HG02588 (cell line): ENCODE data around the gene GRIN2A.

ENCODE experiments used
- ATAC-seq: cut with Tn5 transposase; IDR thresholded peaks from one replicate; pipeline ENCODE4 v1.9.1; 2021; ENCODE audit warnings: mild to moderate bottlenecking, moderate library complexity; ENCODE audit not compliant: unreplicated experiment

The GRIN2A gene

GRCh38 chr16:9797306-9797705 is 384.9 kb downstream of the GRIN2A start:
- no peak for ATAC-seq

DNA sequence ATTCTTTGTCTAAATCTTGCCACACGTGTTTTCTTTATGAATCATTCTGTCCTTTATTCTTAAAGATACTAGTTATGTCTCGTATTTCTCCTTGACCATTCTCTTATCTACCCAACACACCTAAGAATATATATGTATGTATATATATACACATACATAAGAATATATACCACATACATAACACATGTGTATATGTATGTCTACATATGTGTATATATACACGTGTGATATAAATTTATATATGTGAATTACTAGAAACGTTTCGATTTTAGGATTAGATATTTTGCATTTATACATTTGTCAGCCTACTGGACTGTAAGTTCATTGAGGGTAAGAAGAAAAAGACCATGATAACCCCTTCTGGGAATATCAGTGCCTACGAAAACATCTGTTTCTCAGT is 388.6 kb downstream of the GRIN2A start:
- ATAC-seq: no peak

GRCh38 chr16:9791556-9791955 is 390.7 kb downstream of the GRIN2A start:
- ATAC-seq: no peak

GRCh38 chr16:9790199-9790598 is 392.0 kb downstream of the GRIN2A start:
- ATAC-seq: no peak

- no peak for ATAC-seq
Observed at GRCh38 chr16:9787717-9788116, 394.5 kb downstream of the GRIN2A start.

DNA sequence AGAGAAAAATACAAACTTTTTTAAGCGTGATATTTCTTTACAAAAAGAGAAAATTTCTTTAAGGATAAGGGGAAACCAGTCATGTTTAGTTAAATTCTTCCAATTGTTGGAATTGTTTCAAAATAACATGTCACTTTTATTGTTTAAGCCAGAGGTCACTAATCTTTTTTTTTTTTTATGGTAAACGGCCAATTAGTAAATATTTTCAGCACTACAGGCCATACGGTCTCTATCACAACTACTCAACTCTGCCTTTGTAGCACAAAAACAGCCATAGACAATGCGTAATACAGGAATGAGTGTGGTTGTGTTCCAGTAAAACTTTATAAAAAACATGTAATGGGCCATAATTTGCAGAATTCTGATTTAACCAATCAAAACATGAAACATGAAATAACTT is 401.4 kb downstream of the GRIN2A start:
- no peak for ATAC-seq

GRCh38 chr16:9778849-9779248 is 403.4 kb downstream of the GRIN2A start:
- no peak for ATAC-seq

GRCh38 chr16:9775998-9776397 is 406.2 kb downstream of the GRIN2A start:
- no peak for ATAC-seq

GRCh38 chr16:9773289-9773688 is 408.9 kb downstream of the GRIN2A start:
- no peak for ATAC-seq

GRCh38 chr16:9772526-9773225 is 409.6 kb downstream of the GRIN2A start:
- no peak for ATAC-seq

GRCh38 chr16:9766891-9767290 is 415.3 kb downstream of the GRIN2A start:
- no peak for ATAC-seq

DNA sequence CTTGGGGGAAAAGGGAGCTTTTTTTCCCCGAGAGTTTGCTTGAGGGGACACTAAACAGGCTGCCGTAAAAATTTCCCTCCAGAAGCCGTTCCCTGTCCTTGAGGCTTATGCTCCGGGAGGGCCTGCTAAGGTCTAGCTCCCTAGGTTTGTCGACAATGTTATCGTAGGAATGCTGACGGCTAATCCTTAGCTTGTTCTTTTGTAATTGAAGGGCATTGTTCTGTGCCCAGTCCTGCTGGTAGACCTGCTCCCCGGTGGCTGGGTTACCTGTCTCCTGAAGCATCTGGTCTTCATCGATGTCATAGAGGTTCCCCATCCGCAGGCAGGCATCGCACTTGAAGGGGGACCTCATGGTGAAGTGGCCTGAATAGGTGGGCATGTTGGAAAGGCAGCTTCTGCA is 418.7 kb downstream of the GRIN2A start:
- ATAC-seq: no peak

GRCh38 chr16:9761870-9762269 is 420.4 kb downstream of the GRIN2A start:
- no peak for ATAC-seq

DNA sequence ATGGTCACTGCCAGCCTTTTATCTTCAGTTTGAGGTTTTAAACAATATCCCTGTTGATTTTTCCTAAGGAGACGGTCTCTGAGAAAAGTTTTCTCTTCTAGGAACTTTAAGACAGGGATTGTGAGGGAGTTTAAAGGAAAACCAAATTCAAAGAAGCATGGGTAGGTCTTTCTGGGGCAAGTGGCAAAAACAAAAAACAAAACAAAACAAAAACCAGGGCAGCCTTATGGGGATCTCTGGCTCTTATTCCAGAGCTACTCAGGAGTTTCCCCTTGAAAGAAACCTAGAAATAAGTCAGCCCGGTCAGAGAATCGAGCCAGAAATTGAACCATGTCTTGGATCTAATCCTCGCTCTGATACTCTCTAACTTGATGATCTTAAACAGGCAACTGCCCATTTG is 424.5 kb downstream of the GRIN2A start:
- no peak for ATAC-seq

DNA sequence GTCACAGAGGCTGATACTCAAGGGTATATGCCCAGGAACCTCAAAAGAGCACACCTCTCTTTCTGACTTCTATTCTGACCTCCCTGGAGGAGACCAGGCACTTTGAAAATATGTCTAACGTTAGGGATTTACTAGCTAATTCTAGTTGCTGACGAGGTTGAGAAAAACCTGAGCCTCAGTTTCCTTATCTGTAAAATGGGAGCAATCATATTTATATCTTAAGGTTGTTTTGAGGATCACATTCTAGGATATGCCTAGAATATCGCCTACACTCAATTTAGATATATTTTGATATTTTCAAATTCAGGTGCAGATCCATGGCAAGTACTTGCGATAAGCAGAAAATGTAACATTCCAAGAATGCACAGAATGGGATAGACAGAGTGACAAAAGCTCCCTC is 425.8 kb downstream of the GRIN2A start:
- ATAC-seq: no peak

DNA sequence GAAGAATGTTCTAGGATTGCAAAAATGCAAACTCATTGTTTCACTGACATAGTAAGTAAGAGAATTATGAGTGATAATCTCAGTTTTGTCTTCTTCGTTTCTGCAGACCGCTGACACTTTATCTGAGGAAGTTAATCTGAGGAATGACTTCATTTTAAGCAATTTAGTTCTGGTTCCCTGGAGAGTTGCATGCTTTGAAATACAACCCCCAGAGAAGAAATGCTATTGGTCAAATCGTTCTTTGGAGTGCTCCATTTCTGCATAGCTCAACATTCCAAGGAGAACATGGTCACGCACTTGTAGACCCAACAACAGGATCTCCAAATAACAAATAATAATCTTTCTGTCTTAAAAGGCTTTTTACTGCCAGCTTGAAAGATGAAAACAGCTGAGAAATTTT is 427.1 kb downstream of the GRIN2A start:
- no peak for ATAC-seq

- ATAC-seq: no peak
Observed at GRCh38 chr16:9741776-9742175, 440.5 kb downstream of the GRIN2A start.

DNA sequence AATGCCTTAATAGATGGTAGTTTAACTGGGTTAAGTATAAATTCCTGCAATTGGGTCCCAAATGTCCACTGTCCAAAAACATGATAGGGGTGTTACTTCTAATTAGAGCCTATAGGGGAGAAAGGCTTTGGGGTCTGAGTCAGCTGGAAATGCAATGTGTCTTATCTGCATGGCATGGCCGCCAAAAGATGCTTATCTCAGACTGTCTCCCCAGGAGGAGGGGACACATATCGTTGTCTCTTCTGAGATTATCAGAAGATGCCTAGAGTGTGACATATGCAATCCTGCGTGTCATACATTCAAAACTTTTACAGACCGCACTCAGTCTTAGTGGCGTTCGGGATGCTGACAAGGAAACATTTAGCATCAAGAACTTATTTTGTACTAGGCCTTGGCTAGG is 442.9 kb downstream of the GRIN2A start:
- no peak for ATAC-seq

- no peak for ATAC-seq
Observed at GRCh38 chr16:9738690-9739089, 443.5 kb downstream of the GRIN2A start.

DNA sequence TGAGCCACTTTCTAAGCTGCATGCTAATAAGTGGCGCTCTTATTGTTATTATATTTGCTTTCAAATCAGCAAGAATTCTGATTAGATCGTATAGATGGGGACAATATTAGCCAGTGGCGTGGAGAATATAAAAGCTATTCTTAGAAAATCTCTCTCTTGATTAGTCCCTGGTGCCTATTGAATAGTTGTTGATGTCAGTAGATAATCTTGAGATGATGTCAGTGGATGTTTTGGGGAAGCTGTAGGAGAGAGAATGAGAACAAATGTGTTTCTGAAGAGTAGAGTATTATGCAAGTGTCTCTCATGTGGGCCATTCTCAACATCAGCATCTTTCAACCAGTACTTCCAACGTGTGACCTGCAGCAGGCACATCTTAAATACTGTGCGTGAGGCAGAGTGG is 445.7 kb downstream of the GRIN2A start:
- no peak for ATAC-seq

- ATAC-seq: no peak
Observed at GRCh38 chr16:9723136-9723535, 459.1 kb downstream of the GRIN2A start.

DNA sequence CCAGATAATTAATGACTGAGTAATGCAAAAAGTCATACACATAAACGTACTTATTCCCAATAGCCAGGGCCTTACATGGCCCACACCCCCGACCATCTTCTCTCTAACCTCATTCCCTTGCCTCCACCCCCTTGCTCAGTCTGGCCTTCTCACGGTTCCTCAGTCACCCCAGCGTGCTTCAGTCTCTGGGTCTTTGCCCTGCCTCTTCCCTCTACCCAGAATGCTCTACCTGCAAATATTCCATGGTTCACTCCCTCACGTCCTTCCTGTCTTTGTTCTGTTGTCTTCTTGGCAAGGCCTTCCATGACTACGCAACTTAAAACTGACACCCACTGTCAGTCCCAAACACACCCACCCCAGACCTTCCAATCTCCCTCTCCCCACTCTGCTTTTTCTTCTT is 468.3 kb downstream of the GRIN2A start:
- ATAC-seq: no peak

DNA sequence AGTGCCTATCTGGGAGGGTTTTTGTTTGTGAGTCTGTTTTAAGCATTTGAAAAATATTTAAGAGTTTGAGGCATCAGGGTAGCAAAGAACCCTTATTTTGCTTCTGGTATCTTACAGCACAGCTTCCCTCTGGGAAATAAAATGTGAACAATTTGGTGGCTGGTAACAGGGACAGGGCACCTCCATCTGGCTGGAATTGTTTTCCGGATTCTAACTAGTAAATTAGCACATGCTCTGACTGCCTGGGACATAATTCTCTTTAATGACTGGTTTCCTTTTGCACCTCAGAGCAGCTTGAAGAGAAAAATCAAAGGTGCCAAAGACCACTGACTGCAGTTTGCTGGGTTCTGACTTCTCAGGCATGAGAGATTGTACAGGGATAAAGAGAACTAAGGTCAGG is 469.1 kb downstream of the GRIN2A start:
- no peak for ATAC-seq
